Fibroblast of skin of right biceps (primary cell): ENCODE results near the gene TM4SF18.

Experiments
- DNase-seq: peaks from one replicate; pipeline ENCODE4 v3.0.0-alpha.2; 2013

TM4SF18 gene

DNA sequence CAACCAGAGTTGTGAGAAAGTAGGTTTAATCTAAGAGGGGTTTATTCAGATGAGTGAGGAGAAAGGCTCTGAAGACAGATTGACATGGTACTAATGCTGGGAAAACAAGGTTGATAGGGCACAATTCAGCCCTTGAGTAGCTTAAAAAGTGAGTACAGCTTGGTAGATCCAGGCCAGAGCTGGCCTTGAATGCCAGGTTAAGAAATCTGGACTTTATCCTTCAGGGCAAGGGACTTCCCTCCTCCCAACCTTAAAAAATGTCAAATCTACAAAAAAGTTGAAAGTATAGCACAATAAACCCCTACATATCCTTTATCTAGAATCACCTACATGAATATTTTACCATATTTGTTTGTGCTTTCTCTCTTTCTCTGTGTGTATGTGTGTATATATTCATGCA, 7.9 kb downstream of the TM4SF18 start:
- no peak for DNase-seq

DNA sequence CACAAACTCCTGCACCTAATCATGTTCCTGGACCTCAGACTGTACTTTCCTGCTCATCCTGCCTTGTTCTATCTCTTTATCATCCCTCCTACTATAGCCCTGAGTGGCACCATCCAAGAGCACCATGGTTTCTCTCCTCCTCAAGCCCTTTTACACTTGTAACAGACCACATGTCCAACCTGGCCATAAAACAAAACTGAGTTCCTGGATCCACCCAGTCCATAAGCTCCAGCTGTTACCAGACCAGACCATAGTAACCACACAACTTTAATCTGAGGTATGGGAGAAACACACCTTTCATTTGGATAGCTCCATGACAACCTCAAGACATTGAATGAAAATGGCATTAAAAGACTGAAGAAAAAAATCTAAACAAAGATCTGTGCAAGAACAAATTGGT, 9.1 kb downstream of the TM4SF18 start:
- no peak for DNase-seq

DNA sequence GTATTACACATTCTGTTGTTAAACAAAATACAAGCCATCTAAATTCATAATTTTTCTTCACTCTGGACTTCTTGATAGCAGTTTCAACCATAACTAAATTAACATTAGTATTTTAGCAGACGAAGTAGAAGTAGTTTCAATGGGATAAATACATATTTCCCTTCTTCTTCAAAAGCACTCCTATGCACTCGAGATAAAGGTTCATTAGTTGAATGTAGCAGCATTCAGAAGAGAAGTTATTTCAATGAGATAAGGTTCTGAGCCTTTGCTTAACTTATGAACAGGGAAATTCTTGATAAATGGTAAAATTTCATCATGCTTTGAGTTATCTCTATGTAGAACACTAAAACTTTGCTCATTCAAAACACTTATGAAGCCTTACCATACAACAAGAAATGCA, 11.8 kb downstream of the TM4SF18 start:
- no peak for DNase-seq

DNA sequence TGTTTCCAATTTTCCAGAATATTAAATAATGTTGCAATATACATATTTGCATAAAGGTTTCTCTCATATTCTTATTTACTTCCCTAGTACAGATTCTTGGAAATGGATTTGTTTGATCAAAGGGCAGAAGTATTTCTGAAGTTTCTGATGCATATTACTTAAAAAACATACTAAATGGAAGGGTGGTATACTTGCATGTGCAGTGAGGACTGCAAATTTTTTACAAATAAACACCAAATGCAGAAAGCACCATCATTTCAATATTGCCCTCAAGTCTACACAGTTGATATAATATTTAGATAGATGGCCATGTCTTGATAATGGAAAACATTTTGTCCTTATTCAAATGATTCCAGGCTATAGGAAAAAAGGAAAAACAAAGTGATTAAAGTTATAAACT, 12.3 kb downstream of the TM4SF18 start:
- DNase-seq, result no peak

DNA sequence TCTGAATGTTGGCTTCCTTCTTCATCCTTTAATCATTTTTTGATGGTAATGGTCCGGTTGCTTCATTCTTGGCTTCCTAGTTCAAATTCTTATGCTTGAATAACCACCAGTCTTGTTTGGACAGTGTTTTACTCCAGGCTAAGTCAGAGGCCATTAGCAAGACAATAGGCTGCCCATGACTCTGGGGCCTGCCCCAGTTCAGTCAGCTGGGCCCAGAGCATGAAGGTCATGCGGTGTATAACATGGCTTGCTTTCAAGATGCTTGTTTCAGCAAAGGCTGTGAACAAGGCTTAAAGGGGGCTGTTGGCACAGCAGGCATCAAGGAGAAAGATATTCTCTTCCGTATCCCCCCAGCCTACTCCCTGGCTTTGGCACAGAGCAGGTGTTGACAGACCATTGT, 13.7 kb downstream of the TM4SF18 start:
- DNase-seq, result no peak

DNA sequence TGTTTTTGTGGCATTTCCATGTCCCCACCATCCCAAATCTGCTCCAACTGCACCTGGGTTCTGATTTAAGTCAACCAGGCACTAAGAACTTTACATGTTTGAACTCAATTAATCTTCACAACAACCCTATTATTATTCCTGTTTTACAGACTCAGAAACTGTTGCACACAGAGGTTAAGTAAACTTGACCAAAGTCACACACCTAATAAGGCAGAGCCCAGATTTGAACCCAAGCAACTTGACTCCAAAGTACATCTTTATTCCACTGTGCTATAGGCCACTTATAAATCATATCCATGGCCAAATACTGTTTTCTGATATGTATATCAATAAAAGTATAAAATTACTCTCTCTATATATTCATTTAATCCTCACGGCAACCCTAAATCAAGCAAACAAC, 16.4 kb downstream of the TM4SF18 start:
- no peak for DNase-seq

DNA sequence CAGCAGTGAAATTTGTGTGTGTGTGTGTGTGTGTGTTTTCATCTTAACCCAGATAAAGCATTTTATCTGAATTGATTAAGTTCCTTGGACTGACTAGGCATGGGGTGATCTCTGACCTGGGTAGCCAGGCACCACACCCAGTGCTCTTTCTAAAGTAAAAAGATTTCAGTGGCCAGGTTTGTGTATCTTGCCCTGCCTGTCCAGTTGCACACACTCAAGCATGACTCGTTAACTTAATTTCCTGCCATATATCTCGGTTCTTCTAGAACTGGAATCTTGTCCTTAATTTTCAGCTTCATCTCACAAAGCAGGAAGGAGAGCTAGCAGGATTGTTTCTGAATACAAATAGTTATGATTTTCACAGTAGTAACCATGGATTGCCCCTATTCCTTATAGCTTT, 17.0 kb downstream of the TM4SF18 start:
- DNase-seq, result peak; percentile 30

DNA sequence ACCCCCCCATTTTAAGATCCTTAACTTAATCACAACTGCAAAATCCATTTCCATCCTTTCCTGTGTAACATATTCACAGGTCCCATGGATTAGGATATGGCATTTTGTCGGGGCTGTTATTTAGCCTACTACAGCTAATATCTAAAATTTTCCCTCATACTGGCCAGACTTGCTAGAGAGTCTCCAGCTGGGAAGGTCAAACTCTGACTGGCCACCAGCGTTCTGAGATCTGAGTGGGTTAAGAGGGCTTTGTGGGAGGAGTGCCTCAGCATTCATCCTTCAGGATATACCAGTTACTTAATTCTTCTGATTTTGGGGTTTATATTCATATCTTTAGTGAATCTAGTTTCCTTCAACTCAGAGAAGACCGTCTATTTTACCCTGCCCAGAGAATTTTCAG, 17.7 kb downstream of the TM4SF18 start:
- no peak for DNase-seq

DNA sequence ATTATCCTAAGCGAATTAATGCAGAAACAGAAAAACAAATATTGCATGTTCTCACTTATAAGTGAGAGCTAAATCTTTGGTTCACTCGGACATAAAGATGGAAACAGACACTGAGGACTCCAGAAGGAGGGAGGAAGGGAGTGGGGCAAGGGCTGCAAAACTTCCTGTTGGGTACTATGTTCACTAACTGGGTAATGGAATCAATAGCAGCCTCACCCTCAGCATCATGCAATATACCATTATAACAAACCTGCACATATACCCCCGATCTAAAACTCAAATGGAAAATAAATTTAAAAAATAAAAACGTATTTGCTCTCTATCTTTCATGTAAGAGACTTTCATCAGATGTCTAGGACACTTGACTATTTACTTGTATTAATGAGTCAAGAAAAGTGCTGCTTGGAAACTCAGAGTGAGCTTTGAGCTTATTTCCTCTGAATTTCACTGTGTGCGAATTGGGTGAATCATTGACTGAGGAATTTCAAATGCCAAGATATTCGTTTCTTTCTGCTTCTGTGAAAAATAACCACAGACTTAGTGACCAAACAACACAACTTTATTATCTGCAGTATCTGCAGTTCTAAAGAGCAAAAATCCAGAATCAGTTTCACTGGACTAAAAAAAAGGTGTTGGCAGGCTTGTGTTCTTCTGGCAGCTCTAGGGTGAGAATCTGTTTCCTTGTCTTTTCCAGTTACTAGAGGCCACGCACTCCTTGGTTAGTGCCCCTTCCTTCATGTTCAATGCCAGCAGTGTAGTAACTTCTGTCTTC, 18.4 kb downstream of the TM4SF18 start:
- DNase-seq, result peak; percentile 89

DNA sequence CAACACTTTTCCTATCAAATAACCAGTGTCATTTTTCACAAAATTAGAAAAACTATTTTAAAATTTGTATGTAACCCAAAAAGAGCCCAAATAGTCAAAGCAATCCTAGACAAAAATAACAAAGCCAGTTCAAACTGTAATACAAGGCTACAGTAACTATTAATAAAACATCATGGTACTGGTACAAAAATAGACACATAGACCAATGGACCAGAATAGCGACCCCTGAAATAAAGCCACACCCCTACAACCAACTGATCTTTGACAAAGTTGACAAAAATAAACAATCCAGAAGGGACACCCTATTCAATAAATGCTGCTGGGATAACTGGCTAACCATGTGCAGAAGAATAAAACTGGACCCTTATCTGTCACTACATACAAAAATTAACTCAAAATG, 19.9 kb downstream of the TM4SF18 start:
- no peak for DNase-seq

DNA sequence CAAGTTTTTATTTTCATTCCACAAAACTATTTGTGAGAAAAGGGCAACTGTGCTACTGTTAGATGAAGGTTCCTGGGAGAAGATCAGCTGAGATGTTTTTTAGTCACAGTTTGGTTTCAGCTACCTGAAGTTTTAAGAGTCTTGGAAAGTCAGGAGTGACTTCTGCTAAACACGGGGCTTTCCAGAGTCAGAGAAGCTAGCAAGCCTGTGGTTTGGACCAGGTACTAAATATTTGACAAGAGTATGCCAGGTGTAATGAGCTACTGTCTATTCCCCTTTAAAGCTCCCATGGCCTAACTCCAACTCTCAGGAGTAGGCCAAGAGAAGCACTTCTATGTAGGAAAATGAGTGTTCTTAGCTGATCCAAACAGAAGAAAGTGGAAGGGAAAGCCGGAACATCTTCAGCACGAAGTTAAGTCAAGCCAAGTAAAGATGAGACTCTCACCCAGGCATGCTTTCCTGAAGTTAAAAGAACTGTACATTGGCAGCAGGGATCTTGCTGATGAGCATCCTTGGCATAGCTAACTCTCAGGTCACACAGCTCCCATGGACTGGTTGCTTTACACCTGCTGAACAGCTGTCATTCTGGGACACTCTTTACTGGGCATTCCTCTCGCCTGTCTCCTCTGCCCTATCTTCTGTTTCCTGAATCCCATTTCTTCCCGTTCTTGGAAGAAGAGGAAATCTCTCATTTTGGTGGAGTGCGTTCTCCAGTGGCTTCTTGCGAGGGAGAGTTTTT, 22.5 kb downstream of the TM4SF18 start:
- DNase-seq, result no peak

DNA sequence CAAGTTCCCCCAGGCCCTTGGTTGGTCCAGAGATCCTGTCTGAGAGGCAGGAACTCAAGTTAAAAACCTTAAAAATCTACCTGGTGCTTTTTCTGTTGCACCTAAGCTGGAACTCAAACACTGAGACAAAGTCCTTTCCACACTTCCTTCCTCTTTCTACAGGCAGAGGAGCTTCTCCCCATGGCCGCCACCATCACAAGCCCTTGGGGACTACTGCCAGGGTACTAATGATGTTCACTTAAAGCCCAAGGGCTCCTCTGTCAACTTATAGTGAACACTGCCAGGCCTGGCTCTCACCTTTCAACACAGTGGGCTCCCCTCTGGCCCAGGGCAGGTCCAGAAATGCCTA, 26.0 kb downstream of the TM4SF18 start:
- no peak for DNase-seq

DNA sequence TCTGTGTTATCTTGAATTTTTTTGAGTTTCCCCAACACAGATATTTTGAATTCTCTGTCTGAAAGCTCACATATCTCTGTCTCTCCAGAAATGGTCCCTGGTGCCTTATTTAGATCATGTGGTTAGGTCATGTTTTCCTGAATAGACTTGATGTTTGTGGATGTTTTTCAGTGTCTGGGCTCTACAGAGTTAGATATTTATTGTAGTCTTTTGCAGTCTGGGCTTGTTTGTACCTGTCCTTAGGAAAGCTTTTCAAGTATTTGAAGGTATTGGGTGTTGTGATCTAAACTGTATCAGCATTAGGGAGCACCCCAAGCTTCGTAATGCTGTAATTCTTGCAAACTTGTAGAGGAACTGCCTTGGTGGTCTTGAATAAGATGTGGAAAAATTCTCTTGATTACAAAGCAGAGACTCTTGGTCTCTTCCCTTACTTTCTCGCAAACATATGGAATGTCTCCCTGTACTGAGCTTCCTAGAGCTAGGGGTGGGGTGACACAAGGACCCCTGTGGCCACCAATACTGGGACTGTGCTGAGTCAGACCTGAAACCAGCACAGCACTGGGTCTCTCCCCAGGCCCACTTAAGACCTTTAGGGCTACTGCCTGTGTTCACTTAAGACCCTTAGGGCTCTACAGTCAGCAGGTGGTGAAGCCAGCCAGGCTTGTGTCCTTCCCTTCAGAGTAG, 26.5 kb downstream of the TM4SF18 start:
- no peak for DNase-seq

DNA sequence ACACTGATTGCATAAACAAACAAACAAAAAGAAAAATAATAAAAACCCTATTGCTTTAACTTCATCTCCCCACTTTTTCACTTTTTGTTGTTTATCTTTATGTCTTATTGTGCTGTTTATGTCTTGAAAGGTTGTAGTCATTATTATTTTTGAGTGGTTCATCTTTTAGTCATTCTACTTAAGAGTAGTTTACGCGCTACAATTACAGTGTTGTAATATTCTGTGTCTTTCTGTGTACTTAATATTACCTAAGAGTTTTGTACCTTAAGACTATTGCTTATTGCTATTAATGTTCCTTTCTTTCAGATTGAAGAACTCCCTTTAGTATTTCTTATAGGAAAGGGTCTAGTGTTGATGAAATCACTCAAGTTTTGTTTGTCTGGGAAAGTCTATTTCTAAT, 28.1 kb downstream of the TM4SF18 start:
- no peak for DNase-seq

DNA sequence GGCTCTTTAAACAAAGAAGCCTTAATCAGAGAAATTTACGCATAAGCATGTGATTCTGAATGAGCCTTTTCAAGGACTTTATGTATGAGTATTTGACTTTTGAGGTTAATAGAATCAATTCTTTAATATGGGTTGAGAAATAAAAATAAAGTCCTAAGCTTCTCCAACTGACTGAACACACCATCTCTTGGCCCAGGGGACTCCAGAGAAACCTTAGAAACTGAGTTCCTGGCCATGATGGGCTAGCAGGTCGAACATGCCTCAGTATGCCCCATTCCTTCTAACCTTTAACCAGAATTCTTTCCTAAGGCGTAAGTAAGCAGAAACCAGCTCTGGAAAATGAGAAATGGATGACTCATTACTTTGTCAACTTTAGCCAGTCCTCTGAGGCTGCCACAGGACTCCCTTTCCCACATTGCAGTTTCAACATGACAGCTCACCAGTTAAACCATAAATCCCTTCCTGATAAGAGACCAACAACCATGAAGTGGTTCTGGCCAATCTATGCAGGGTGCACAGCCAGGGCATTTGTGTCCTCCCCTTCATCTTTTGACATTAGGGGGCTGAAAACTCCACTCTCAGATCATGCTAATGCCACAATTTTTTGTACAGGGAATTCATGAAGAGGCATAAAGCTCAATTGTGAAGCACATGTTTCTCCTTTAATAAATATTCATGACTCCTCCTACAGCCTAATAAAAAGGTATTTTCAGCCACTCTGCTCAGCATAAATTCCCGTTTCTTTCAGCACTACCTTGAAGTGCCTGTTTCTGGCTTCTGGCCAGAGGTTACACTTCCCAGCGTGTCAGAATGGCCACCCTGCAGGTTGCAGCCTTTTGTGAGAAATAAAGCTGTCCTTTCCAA, 33.3 kb downstream of the TM4SF18 start:
- peak; percentile 94 for DNase-seq

DNA sequence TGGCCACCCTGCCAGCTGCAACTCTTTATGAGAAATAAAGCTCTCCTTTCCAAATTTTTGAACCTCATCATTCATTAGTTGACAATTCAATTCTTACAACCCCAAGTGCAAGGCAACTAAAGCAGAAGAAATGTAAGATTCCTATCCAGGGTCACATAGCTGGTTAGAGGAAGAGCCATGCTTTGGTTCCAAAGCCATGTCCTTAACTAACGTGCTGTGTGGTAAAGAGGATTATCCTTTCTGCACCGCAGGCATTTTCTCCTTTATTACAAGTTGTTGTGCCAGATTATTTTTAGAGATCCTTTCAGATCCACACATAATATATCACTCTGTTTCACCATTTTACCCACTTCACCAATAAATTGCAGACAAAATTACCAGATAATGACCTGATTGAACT, 36.5 kb downstream of the TM4SF18 start:
- DNase-seq, result no peak

DNA sequence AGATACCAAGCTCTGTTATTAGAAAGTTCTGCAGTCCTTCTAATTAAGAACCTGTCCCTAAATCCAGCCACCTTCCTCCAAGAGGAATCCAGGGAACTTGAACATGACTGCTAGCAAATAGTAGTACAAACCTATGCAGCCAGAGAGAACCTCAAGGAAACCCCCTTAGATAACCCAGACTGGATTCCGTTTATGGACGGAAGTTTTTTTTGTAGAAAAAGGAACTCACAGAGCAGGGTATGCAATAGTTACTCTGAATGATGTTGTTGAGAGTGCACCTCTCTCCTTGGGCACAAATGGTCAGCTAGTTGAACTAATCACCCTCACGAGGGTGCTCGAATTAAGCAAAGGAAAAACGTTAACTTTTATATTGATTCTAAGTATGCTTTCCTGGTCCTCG, 40.8 kb downstream of the TM4SF18 start:
- no peak for DNase-seq

DNA sequence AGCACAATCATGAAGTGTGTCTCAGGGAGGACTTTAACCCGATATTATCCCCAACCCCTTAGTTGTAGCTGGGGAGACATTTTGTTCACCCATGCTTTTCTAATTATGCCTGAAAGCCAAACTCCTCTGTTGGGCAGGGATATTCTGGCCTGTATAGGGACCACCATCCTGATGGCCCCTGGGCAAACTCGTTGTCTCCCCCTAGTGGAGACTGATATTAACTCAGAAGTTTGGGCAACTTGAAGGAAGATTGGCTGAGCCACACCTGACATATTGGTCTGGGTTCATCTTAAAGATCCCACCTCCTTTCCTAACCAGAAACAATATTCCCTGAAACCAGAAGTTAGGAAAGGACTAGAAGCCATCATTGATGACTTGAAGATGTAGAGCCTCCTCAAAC, 42.3 kb downstream of the TM4SF18 start:
- DNase-seq, result no peak

DNA sequence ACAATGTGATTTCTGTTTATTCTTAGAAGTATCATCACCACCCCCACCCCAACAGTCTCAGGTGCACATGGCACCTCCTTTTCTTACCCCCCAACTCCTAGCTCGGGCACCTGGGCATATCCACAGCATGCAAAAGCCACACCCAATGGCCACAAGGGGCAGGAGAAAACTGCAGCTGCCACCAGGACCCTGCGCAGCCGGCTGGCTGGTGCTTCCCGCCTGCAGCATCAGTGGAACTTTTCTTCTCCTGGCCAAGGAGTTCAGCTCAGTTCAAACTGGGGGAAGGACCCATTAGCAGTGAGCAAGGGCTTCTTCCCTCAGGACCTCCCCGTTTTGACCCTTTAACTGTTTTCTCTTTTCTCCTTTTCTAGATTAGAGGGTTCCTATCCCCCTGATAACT, 44.8 kb downstream of the TM4SF18 start:
- no peak for DNase-seq

DNA sequence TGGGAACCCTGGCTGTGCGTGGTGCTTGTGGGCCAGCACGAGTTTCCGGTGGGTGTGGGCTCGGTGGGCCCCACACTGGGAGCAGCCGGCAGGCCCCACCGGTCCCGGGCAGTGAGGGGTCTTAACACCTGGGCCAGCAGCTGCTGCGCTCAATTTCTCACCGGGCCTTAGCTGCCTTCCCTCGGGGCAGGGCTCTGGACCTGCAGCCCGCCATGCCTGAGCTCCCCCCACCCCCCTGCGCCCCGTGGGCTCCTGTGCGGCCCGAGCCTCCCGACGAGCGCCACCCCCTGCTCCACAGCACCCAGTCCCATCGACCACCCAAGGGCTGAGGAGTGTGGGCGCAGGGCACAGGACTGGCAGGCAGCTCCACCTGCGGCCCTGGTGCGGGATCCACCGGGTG, 49.4 kb downstream of the TM4SF18 start:
- DNase-seq, result no peak

DNA sequence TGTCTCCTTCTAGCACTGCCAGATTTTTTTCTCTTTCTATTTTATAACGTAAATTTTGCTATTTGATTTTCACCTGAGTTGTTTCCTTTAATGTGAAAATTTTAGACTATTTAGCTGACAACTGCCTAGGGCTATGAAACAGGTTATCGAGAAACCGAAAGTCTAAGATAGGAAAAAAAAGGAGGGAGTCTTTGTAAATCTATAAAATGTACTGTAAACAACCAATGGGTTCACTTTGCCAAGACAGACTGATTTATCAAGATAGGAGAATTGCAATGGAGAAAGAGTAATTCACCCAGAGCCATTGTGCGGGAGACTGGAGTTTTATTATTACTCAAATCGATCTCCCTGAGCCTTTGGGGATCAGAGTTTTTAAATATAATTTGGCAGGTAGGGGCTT, 50.0 kb downstream of the TM4SF18 start:
- no peak for DNase-seq

DNA sequence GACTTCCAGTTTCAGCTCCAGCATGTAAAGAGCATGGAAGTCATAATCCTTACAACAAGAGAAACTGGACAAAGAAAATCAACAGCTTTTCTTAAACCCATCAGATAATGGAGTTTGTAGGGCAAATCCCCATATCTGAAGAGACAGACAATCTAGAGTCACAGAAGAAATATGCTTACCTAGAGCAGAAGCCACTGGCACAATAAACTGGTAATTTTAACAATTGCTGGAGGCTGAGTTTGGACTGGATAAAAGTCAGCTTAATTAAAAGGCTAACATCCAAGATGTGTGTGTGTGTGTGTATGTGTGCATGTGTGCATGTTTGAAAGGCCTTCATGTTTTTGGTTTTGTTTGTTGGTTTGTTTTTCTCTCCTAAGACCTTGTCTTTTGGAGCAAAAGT, 50.6 kb downstream of the TM4SF18 start:
- DNase-seq, result no peak

DNA sequence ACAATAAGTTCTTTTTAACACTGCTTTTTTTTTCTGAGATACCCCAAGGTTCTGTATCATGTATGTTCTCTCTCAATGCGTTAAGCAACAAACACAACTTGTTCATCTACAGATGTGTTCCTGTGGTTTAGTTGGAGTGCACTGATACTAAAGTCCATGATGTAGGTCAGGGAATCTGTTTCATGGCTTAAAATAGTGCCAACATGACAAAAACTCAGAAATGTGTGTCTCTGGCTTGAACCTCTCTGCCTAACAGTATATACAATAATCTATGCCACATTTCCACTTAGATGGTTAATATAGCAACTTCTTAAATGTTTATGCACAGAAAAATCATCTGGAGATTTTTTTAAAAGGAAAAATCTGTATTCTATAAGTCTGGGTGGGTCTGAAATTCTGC, 51.1 kb downstream of the TM4SF18 start:
- DNase-seq, result no peak
